ENCODE data around the gene STAT3.
"Not testable (repeated sequence)": the region's sequence is repeated elsewhere in the genome, so short reads cannot be mapped to it uniquely, and the experiment has no call there.

STAT3 gene

GRCh38 chr17:42388381-42389134 lies at the start of gene STAT3:
Gene STAT3, minus strand, starts transcription at chr17:42388442. Its CDS starts 39,926 bp downstream, at chr17:42348516.
- peak; percentile 96 for DNase-seq

DNA sequence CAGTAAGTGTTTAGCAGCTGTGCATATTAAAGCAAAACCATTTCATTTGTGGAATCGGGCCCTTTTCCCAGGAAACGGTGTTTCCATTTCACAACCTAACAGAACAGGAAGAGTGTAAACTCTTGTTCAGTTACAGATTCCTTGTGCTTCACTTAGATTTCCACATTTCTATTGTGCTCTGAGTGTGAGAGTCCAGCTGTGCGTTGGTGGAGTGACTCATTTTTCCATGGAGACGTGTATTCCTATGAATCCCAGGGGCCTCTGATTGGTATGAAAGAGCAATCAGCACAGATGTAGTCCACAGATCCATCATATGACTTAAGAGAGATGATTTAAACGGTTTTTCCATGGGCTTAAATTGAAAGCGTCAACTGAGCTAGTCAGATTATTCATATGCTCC lies 48.1 kb upstream of the STAT3 start:
- DNase-seq: no peak

- DNase-seq: no peak
Measured at GRCh38 chr17:42431758-42432161, 43.5 kb upstream of the STAT3 start.

- no peak for DNase-seq
Measured at GRCh38 chr17:42429726-42430447, 41.6 kb upstream of the STAT3 start.

DNA sequence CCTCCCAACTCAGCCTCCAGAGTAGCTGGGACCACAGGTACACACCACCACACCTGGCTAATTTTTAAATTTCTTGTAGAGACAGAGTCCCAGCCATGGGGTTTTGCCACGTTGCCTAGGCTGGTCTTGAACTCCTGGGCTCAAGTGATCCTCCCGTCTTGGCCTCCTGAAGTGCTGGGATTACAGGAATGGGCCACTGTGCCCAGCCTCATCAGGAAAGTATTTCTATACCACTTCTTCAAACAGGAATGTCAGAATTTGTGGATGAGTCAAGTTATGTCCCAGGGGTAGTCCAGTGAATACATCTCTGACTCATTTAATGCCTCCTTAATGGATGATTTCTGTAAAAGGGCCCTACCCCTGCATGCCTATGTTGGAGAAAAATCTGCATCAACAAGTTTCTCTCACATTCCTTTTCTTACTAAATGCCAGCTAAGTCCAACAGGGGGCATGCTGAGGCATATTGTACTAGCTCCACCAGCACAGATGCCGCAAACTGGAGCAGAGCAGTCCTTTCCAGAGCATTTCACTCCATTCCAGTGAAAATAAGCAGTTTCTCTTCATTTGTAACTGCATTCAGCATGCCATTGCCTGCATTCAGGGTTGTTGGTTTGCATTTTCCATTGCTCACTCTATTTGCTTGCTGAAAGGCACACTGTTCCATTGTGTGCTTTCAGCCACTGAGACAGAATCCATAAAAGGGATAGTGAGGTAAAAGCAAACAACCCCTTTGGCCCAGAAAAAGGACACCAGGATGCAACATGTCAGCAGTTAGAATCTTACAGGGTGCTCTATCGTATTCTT lies 40.1 kb upstream of the STAT3 start:
- no peak for DNase-seq

DNA sequence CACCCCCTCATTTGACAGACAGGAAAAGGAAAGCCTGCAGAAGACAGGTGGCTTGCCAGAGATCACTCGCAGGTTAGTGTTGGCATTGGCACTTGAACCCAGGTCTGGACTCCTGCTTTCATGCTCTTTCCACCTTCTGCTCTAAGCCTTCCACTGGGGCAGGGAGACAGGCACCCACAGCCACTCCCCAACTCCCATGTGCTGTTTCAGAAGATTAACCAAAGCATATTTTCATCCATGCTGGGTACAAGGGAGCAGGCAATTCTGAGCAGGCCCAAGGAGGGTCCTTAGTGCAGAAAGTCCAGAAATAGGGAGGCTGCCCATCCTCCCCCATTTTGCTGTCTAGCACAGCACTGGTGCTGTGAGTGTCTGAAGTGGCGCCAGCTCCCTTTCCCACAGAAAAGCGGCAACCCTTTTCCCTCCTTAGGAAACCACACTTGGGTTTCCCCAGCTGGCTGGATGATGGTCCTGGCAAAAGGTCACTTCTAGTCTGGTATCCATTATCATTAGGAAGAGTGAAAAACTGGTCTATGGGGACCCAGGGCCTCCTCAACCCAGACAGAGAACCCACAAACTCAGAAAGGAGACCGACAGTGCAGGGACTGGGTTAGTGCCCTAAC lies 36.9 kb upstream of the STAT3 start:
- DNase-seq: no peak

GRCh38 chr17:42423766-42424165 lies 35.5 kb upstream of the STAT3 start:
- DNase-seq: no peak

DNA sequence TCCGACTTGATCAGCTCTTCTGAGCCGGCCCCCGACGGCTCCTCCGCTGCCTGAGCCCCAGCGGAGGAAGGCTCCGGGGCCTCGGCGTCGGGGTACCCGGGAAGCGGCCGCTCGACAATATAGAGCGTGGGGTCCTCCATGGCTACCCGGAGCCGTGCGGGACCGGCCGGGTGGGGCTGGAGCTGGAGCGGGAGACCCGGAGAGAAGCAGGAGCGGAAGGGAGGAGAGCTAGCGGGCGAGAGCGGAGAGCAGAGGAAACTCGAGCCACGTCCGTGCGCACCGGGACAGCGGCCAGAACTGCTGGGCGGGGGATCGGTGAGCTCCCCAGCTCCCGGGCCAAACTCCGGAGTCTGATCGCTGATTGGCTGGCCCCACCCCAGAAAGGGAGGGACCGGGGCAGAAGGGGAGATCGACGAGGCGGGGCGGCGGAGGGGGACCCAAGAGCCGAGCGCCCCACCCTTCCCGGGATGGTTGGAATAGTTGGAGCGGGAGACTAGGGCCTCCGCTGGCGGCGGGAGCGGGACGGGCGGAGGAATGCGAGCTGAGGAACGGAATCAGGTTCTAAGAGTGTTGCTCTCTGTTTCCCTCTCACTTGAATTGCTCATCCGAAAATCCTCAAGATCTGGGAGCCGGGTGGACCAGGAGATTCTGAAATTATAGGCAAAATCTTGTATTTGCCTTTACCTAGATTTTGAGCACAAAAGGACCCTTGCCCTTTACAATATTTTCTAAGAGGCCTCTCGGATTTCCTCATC lies 34.9 kb upstream of the STAT3 start, which contains the start of gene CAVIN1:
CAVIN1 (minus strand) TSS at position 299 of the 755 bp plus-strand sequence; CDS start at position 140, 159 bp downstream.
- DNase-seq: peak; percentile 19

GRCh38 chr17:42422412-42422957 lies 34.2 kb upstream of the STAT3 start:
- DNase-seq: no peak

DNA sequence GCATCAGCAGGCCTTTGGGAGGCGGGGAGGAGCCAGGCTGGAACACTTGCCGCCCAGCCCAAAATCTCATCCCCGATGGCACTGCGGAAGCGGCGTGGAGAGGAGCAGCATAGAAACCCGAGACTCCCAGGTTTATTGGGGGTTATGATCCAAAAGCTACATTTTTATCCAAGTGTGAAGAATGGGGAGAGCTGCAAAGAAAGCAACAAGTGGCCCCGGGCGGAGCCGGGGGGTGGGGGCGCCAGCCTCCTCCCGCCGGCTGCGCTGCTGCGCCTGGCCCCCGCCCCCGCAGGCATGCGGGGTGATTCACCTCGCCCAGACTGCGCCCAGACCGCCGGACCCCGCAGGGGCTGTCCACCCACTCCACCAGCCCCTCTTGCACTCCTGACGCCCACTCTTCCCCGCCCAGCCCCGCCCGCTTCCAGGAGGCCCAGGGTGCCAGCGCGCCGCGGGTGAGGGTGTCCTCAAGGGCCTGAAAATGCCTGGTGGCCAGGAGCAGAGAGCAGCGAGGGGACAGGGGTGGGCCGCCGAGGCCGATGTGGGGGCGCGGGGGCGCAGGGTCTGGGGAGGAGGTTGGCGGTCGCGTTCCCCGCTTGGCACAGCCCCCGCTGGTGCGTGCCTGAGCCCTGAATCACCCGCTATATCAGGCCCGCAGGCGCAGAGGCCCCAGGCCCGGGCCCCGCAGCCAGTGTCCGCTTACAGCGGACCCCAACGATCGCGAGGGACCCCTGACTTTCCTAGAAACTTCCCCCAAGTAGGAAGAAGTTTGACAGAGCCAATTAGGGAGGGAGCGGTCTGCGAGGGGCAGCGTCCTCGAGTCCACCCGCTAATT lies 33.5 kb upstream of the STAT3 start:
- no peak for DNase-seq

GRCh38 chr17:42421136-42421506 lies 32.9 kb upstream of the STAT3 start:
- no peak for DNase-seq

DNA sequence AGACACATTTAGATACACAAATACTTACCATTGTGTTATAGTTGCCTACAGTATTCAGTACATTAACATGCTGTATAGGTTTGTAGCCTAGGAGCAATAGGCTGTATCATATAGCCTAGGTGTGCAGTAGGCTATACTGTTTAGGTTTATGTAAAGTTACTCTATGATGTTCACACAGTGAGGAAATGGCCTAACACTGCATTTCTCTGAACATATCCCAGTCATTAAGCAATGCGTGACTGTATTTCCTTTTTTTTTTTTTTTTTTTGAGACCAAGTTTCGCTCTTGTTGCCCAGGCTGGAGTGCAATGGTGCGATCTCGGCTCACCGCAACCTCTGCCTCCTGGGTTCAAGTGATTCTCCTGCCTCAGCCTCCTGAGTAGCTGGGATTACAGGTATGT lies 29.7 kb upstream of the STAT3 start:
- not testable (repeated sequence) for DNase-seq

GRCh38 chr17:42414704-42415409 lies 26.6 kb upstream of the STAT3 start:
- no peak for DNase-seq

- no peak for DNase-seq
Measured at GRCh38 chr17:42413464-42414040, 25.3 kb upstream of the STAT3 start.

DNA sequence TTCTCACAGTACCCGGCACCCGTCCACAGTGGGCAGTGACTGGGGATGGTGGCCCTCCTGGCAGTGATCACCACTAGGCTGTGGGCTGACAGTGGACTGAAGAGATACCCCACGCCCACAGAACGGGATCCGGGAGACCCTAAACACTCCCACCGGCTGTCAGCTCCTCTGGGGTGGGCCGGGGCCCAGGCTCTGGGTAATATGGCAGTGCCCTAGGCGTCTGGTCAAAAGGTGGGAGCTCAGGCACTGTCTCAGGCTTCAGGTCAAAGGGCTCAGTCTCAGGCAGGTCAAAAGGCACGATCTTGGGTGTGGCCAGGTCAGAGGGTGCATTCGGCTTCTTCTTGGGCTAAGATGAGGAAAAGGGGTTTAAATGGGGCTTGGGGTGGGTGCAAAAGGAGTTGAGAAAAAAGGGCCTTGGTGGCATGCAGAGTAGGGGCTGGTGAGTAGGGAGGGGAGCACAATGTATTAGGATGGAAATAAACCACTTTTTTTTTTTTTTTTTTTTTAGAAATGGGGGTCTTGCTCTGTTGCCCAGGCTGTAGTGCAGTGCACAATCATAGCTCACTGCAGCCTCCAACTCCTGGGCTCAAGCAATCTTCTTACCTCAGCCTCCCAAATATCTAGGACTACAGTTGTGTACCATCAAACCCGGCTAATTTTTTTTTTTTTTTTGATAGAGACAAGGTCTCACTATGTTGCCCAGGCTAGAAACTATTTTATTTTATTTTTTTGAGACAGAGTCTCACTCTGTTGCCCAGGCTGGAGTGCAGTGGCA lies 23.9 kb upstream of the STAT3 start:
- no peak for DNase-seq

GRCh38 chr17:42411361-42411760 lies 23.1 kb upstream of the STAT3 start:
- DNase-seq: no peak

DNA sequence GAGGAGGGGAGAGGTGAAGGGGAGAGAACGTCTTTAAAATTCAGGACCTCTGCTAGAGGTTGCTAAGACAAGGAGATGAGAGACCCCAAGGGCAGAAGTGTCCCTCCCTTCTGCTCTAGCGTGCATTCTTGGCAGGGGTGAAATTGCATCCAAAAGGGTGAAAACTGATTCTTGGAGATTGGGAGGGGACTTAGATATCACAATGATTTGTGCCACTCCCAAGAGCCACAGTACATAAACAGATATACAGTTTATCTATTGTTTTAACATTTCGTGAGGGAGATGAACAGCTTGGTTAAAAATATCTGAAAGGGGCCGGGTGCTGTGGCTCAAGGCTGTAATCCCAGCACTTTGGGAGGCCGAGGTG lies 22.1 kb upstream of the STAT3 start:
- no peak for DNase-seq

DNA sequence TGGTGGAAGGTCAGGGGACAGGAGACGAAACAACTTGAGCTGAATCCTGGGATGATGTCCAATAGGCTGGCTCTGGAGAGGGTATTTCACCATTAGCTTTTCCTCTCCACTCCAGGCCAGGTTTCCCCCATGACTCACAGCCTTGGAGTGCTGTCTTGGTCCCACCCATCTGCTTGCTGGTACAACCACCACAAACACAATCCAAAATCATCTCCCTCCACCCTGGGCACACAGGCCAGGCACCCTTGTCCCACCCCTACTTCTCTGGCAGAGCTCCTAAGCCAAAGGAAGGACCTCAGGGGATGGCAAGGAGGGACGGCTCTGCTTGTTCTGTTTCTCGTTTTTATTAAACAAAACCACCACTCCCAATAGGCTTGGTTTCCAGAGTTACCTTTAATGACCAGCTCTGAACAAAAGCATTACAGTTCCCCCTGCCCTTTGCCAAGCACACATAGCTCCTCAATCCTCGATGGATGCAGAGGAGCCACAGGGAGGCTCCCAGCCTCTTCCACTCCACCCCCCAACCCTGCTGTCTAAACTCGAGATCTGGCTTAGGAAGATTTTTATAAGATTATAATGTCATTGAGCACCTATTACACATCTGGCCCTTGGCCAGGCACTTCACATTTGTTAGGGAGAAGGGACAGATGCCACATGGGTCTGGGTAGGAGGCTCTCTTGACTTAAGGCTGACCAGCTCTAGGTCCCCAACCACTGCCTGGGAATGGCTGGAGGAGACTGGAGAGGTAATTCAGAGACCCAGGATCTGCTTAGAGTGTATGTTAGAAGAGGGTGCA lies 21.5 kb upstream of the STAT3 start:
- DNase-seq: no peak
